HepG2 (cell line): ENCODE results near the gene ACSS1. TPM values are rescaled to one million over a fixed set of nuclear protein-coding genes. Genes with fewer than 3 reads are reported as not detected.

Experiments
- ATAC-seq: fragments of 200-7000 bp; cut with Tn5 transposase; 3 replicates; pipeline ENCODE4 v1.9.1; 2020; ENCODE audit warnings: mild to moderate bottlenecking, moderate library complexity
- BruUV-seq: library from RNA; stranded (reverse); fragments of 400-500 nt; replicated peaks from 2 replicates; lab custom pipeline; 2021; lab: Mats Ljungman, UMichigan
- CTCF ChIA-PET: fragments of 300-600 bp; formaldehyde crosslinking; extraction: SDS; loops from one replicate; lab custom pipeline; 2021; ENCODE audit warnings: low total read pairs, inconsistent platforms, low intra/inter-chr PET ratio; lab: Yijun Ruan, JAX
- POLR2A ChIA-PET: fragments of 350-600 bp; sonication (Branson Sonifier 250); formaldehyde crosslinking; loops from one replicate; lab custom pipeline; 2020; ENCODE audit warnings: antibody characterized with exemption, inconsistent platforms; lab: Yijun Ruan, JAX
- DNase-seq: peaks from one replicate; pipeline ENCODE4 v3.0.0-alpha.2; 2015; ENCODE audit warnings: low spot score
- FAIRE-seq: peaks from 3 replicates; lab custom pipeline; 2011; peaks lifted over from hg19 to GRCh38; lab: Jason Lieb, UNC
- H2AFZ ChIP-seq: one replicate; pipeline ENCODE4 v1.6.1; 2011; ENCODE audit warnings: low read length, inconsistent platforms
- H3K27ac ChIP-seq: fragments of 300-600 bp; 3 replicates; pipeline ENCODE4 v1.8.0; 2011; ENCODE audit warnings: mixed run types, mild to moderate bottlenecking, mixed read lengths, low read length, inconsistent platforms; ENCODE audit not compliant: insufficient read depth; ENCODE audit errors: extremely low read length
- H3K27me3 ChIP-seq, 2 experiments: fragments of 200-600 bp in 1 of 2; 2 replicates in 1 of 2; 3 replicates in 1 of 2; pipeline versions ENCODE4 v1.6.0 to v1.8.0; 2011; ENCODE audit warnings: low read length in 2 of 2, mild to moderate bottlenecking in 2 of 2, moderate library complexity in 2 of 2, inconsistent platforms in 1 of 2; ENCODE audit not compliant: insufficient read depth in 2 of 2, control insufficient read depth in 1 of 2
- H3K36me3 ChIP-seq, 2 experiments: fragments of 200-600 bp in 1 of 2; replicated peaks in 1 of 2; 2 replicates in 1 of 2; 3 replicates in 1 of 2; pipeline versions ENCODE4 v1.5.1 to v1.8.0; 2011; ENCODE audit warnings: low read length in 2 of 2, inconsistent platforms in 1 of 2; ENCODE audit not compliant: insufficient read depth in 2 of 2, control insufficient read depth in 1 of 2
- H3K4me1 ChIP-seq: 2 replicates; pipeline ENCODE4 v1.5.1; 2012; ENCODE audit warnings: low read length, inconsistent platforms; ENCODE audit not compliant: insufficient read depth
- H3K4me2 ChIP-seq: 2 replicates; pipeline ENCODE4 v1.6.0; 2011; ENCODE audit warnings: low read depth, low read length, inconsistent platforms
- H3K4me3 ChIP-seq, 3 experiments: fragments of 200-600 bp in 1 of 3; sonication (generic), shearing (Covaris generic) in 1 of 3; replicated peaks in 1 of 3; 2 replicates each; pipeline ENCODE4 v1.5.1; 2011 to 2016; ENCODE audit warnings: low read length in 3 of 3, inconsistent platforms in 2 of 3, low read depth in 2 of 3, mild to moderate bottlenecking in 2 of 3, control low read depth in 1 of 3, mixed read lengths in 1 of 3; ENCODE audit not compliant: insufficient read depth in 1 of 3
- H3K79me2 ChIP-seq: one replicate; pipeline ENCODE4 v1.6.1; 2011; ENCODE audit warnings: low read length, inconsistent platforms; ENCODE audit not compliant: insufficient read depth
- H3K9ac ChIP-seq: 2 replicates; pipeline ENCODE4 v1.6.0; 2011; ENCODE audit warnings: mild to moderate bottlenecking, low read depth, low read length, inconsistent platforms; ENCODE audit not compliant: insufficient read depth
- H3K9me3 ChIP-seq: 2 replicates; pipeline ENCODE4 v1.5.1; 2012; ENCODE audit warnings: mild to moderate bottlenecking, low read length
- H4K20me1 ChIP-seq: 2 replicates; pipeline ENCODE4 v1.6.0; 2011; ENCODE audit warnings: inconsistent platforms, mild to moderate bottlenecking, low read length, moderate library complexity; ENCODE audit not compliant: insufficient read depth
- ATF2 ChIP-seq: sonication (generic); formaldehyde crosslinking; IDR thresholded peaks from 2 replicates; pipeline ENCODE4 v1.4.0; 2020; ENCODE audit warnings: missing genetic modification reagents
- ELF3 ChIP-seq: IDR thresholded peaks from 2 replicates; pipeline ENCODE4 v1.6.1; 2016; ENCODE audit warnings: missing genetic modification reagents, missing compliant biosample characterization
- ESRRA ChIP-seq: sonication (generic); formaldehyde crosslinking; IDR thresholded peaks from 2 replicates; pipeline ENCODE4 v1.5.1; 2020; ENCODE audit warnings: mild to moderate bottlenecking, low read depth, missing genetic modification reagents
- ETV5 ChIP-seq: IDR thresholded peaks from 2 replicates; pipeline ENCODE4 v1.6.1; 2018; ENCODE audit warnings: missing biosample characterization, missing genetic modification reagents, inconsistent platforms, borderline replicate concordance
- HDAC1 ChIP-seq: sonication (generic); formaldehyde crosslinking; IDR thresholded peaks from 2 replicates; pipeline ENCODE4 v1.5.1; 2020; ENCODE audit warnings: mild to moderate bottlenecking, missing genetic modification reagents
- ISL2 ChIP-seq: sonication (generic); formaldehyde crosslinking; IDR thresholded peaks from 2 replicates; pipeline ENCODE4 v1.5.0; 2020; ENCODE audit warnings: missing genetic modification reagents
- NFE2 ChIP-seq: sonication (generic); formaldehyde crosslinking; IDR thresholded peaks from 2 replicates; pipeline ENCODE4 v1.4.0; 2020; ENCODE audit warnings: missing genetic modification reagents
- SNAPC2 ChIP-seq: sonication (generic); formaldehyde crosslinking; IDR thresholded peaks from 2 replicates; pipeline ENCODE4 v1.8.1; 2022; ENCODE audit warnings: mild to moderate bottlenecking, missing genetic modification reagents
- SOX13 ChIP-seq, 3 experiments: fragments of 450-650 bp in 1 of 3; sonication (generic) in 1 of 3; formaldehyde crosslinking in 1 of 3; IDR thresholded peaks in 2 of 3; conservative IDR thresholded peaks in 1 of 3; 2 replicates each; pipeline versions ENCODE4 v1.5.0 to v1.6.1; 2016 to 2020; ENCODE audit warnings: antibody characterized with exemption in 1 of 3, mild to moderate bottlenecking in 1 of 3, missing compliant biosample characterization in 1 of 3, missing genetic modification reagents in 1 of 3, moderate library complexity in 1 of 3
- TCF12 ChIP-seq, 2 experiments: fragments of 450-650 bp in 1 of 2; sonication (generic) in 1 of 2; formaldehyde crosslinking in 1 of 2; IDR thresholded peaks; 2 replicates each; pipeline versions ENCODE4 v1.6.1 to v1.8.0; 2017 to 2022; ENCODE audit warnings: antibody characterized with exemption in 1 of 2, mild to moderate bottlenecking in 1 of 2, missing genetic modification reagents in 1 of 2, moderate library complexity in 1 of 2
- UBTF ChIP-seq: sonication (generic); formaldehyde crosslinking; IDR thresholded peaks from 2 replicates; pipeline ENCODE4 v1.4.0; 2020; ENCODE audit warnings: mild to moderate bottlenecking, missing genetic modification reagents
- ZNF317 ChIP-seq: sonication (generic); formaldehyde crosslinking; IDR thresholded peaks from 2 replicates; pipeline ENCODE4 v1.5.0; 2020; ENCODE audit warnings: mild to moderate bottlenecking, missing genetic modification reagents
- ZNF362 ChIP-seq: sonication (generic); formaldehyde crosslinking; IDR thresholded peaks from 2 replicates; pipeline ENCODE4 v1.4.0; 2020; ENCODE audit warnings: missing genetic modification reagents, mild to moderate bottlenecking, borderline replicate concordance
- ZNF850 ChIP-seq: sonication (generic); formaldehyde crosslinking; conservative IDR thresholded peaks from 2 replicates; pipeline ENCODE4 v1.9.0; 2021; ENCODE audit warnings: mild to moderate bottlenecking, missing genetic modification reagents
- ZNF891 ChIP-seq: sonication (generic); formaldehyde crosslinking; IDR thresholded peaks from 2 replicates; pipeline ENCODE4 v1.5.0; 2020; ENCODE audit warnings: mild to moderate bottlenecking, missing genetic modification reagents
- WGBS: methylation state at CpG from one replicate; pipeline ENCODE4 v1.1.6; 2017; ENCODE audit warnings: low lambda C conversion rate; 5-methylcytosine and 5-hydroxymethylcytosine counted together
- in situ Hi-C: cut with HindIII; loops from 2 replicates; pipeline ENCODE4 v1.10.0; 2017; ENCODE audit warnings: low pct_unique_long_range_greater_than_20kb; ENCODE audit not compliant: extremely low pct_ligation_motif_present
- intact Hi-C: fragments of 100-400 bp; cut with micrococcal nuclease; formaldehyde crosslinking; loops from one replicate; pipeline ENCODE4 v1.10.0; 2022; ENCODE audit not compliant: unreplicated experiment
- polyA plus RNA-seq, 8 experiments: library from polyadenylated mRNA; depleted of rRNA in 3 of 8; stranded (reverse) in 7 of 8; unstranded in 1 of 8; fragments of >200 nt; fragmentation: Illumina TruSeq in 4 of 8; extraction: Trizol in 4 of 8; gene quantifications; 2 replicates each; pipeline versions ENCODE4 v1.2.1 to v1.2.3, GENCODE V29; 2011 to 2016; ENCODE audit warnings: low read depth in 4 of 8, missing spikeins in 1 of 8, mixed read lengths in 1 of 8; ENCODE audit not compliant: insufficient read depth in 1 of 8
- total RNA-seq, 5 experiments: library from RNA; depleted of rRNA; stranded (reverse); fragments of >200 nt; fragmentation: Illumina TruSeq; extraction: Trizol; gene quantifications; 2 replicates each; pipeline ENCODE4 v1.2.3, GENCODE V29; 2016; ENCODE audit warnings: low read depth in 1 of 5

Gene ACSS1
- total and polyA plus RNA-seq, 2 of the 13 experiments (the other 11 are each of a cell fraction or from before 2014, with no cell fraction given) = 15.2 to 41.6 TPM

- no peak overlapping the region for H3K27ac ChIP-seq
- H3K9me3 ChIP-seq = no peaks in the 10 kb centered on the region
- peak overlapping the region in 2 of 3 experiments; percentile 64 to 82; a peak in 1 of 6 replicates for H3K4me3 ChIP-seq
- no peaks in the 10 kb centered on the region; the same call in 1 of the 2 replicates for H4K20me1 ChIP-seq
- H3K4me1 ChIP-seq = peaks cover 87% of the 10 kb centered on the region
- peak overlapping the region; percentile 67; the same call in 1 of the 2 replicates for H3K9ac ChIP-seq
- ChIA-PET POLR2A (interaction anchor here (1.8 to 7.7 kb wide), 3 partner anchors 23 to 60 kb away, joined by 4 to 77 read pairs (median 4); no protein-coding TSS in a partner anchor), CTCF (interaction anchor here (1.2 kb wide), 1 partner anchor 124 kb away, joined by 3 read pairs; no protein-coding TSS in a partner anchor)
- no peak overlapping the region for H2AFZ ChIP-seq
- H3K27me3 ChIP-seq = peaks cover 0 to 28% of the 10 kb centered on the region in 2 experiments; a peak in 3 of 5 replicates
- H3K4me2 ChIP-seq = peak overlapping the region; percentile 91
- DNase-seq (no peak), FAIRE-seq (peak; percentile 67), ATAC-seq (no peak)
- in situ Hi-C loops = no loop called here
- no peaks in the 10 kb centered on the region for H3K36me3 ChIP-seq
- intact Hi-C loops = loop anchor here (1.0 to 5.0 kb wide), 3 partner anchors 10 to 39 kb away; no protein-coding TSS in a partner anchor
- peaks cover 3% of the 10 kb centered on the region for H3K79me2 ChIP-seq
- WGBS = 38% methylated on average over 8 of the region's 8 CpGs
- BruUV-seq = TSS peak; percentile 38
- no peak for TF ChIP-seq NFE2 (CRISPR knock-in tag)
- TF ChIP-seq ATF2 (CRISPR knock-in tag) = no peak
- no peak for TF ChIP-seq SNAPC2 (CRISPR knock-in tag)
- 0 out of 2 replicates have a peak, but pooled peaks have one; percentile 40 for TF ChIP-seq ZNF891
- TF ChIP-seq ELF3 (CRISPR knock-in tag) = no peak
- 0 out of 2 replicates have a peak, but pooled peaks have one; percentile 25 for TF ChIP-seq ISL2 (CRISPR knock-in tag)
- no peak for TF ChIP-seq ETV5 (CRISPR knock-in tag)
- no peak; the same call in 1 of the 2 replicates for TF ChIP-seq HDAC1 (CRISPR knock-in tag)
- no peak for TF ChIP-seq TCF12 (IDR thresholded peaks at IDR 0.05)
- TF ChIP-seq TCF12 (CRISPR knock-in tag; IDR thresholded peaks at IDR 0.05) = no peak
- TF ChIP-seq ESRRA (CRISPR knock-in tag) = peak; percentile 96
- TF ChIP-seq ZNF362 (CRISPR knock-in tag) = peak; percentile 34; the same call in 1 of the 2 replicates
- 0 out of 2 replicates have a peak, but pooled peaks have one; percentile 7 for TF ChIP-seq ZNF317
- TF ChIP-seq UBTF (CRISPR knock-in tag) = no peak; the same call in 1 of the 2 replicates
- TF ChIP-seq ZNF850 (CRISPR knock-in tag) = no peak
- TF ChIP-seq SOX13 (IDR thresholded peaks at IDR 0.05) = no peak
- TF ChIP-seq SOX13 (CRISPR knock-in tag; conservative IDR thresholded peaks at IDR 0.05 in 1 of 2, IDR thresholded peaks at IDR 0.05 in 1 of 2) = peak in 1 of 2 experiments; percentile 53; a peak in 1 of 4 replicates
These were observed 2.0 kb downstream of the ACSS1 start for GRCh38 chr20:25055711-25056495.
